Adipose tissue (tissue), 3 donors: ENCODE data around the gene ADGRF1. TPM values are rescaled to one million over a fixed set of nuclear protein-coding genes. Genes with fewer than 3 reads are reported as not detected.

Experiments used
- H3K27ac ChIP-seq: one replicate; pipeline ENCODE4 v1.5.1; 2013; ENCODE audit warnings: low read depth, low read length
- WGBS, 3 donors: extraction: QIAGEN DNeasy Blood & Tissue Kit; methylation state at CpG; one replicate each; pipeline ENCODE4 v1.1.7; 2013; 5-methylcytosine and 5-hydroxymethylcytosine counted together
- polyA plus RNA-seq, 3 donors: library from polyadenylated mRNA; stranded (reverse); fragments of 200-250 nt; gene quantifications; one replicate each; pipeline ENCODE4 v1.2.3, GENCODE V29; 2013
- donor health status: healthy with polysubstance abuse.
- donor health status: Bipolar disorder and iron deficiency.
- donor health status: healthy.

The ADGRF1 gene
- polyA plus RNA-seq, 3 donors, result 0.13 to 0.22 (median 0.16) TPM

- H3K27ac ChIP-seq, result no peak overlapping the region
- WGBS, 3 donors, result 78 to 79% (median 78%) methylated on average over 5 of the region's 5 CpGs
Measured at GRCh38 chr6:46961711-46962110, 80.4 kb downstream of the ADGRF1 start.

GRCh38 chr6:46961232-46961631, 80.9 kb downstream of the ADGRF1 start:
- H3K27ac ChIP-seq, result no peak overlapping the region

- no peak overlapping the region for H3K27ac ChIP-seq
Measured at GRCh38 chr6:46959419-46959818, 82.7 kb downstream of the ADGRF1 start.

- no peak overlapping the region for H3K27ac ChIP-seq
- WGBS, 3 donors, result 92 to 95% (median 94%) methylated on average over 6 of the region's 6 CpGs
Measured at GRCh38 chr6:46956409-46956808, 85.7 kb downstream of the ADGRF1 start.

GRCh38 chr6:46954837-46955451, 87.2 kb downstream of the ADGRF1 start:
- WGBS, 3 donors, result 55 to 61% (median 56%) methylated on average over 4 of the region's 4 CpGs
- no peak overlapping the region for H3K27ac ChIP-seq

GRCh38 chr6:46953921-46954320, 88.2 kb downstream of the ADGRF1 start:
- H3K27ac ChIP-seq, result no peak overlapping the region
- 61 to 77% (median 63%) methylated on average over 4 of the region's 4 CpGs for WGBS, 3 donors

GRCh38 chr6:46949632-46950280, 92.4 kb downstream of the ADGRF1 start:
- H3K27ac ChIP-seq, result no peak overlapping the region
- 60 to 65% (median 65%) methylated on average over 8 of the region's 8 CpGs for WGBS, 3 donors

GRCh38 chr6:46948699-46949098, 93.4 kb downstream of the ADGRF1 start:
- H3K27ac ChIP-seq, result no peak overlapping the region
- WGBS, 3 donors, result 70 to 84% (median 71%) methylated on average over 8 of the region's 8 CpGs

Other genes starting within 250 kb of the ADGRF1 start
- gene MEP1A, start 248.9 kb downstream of the ADGRF1 start, polyA plus RNA-seq, result under 1 TPM in 2 of 3 donors, not detected in 1; 0.05 to 0.09 TPM
- 10 to 100 TPM in 2 of 3 donors, 1 to 10 TPM in 1; 5.8 to 47.7 (median 21.3) TPM for gene ADGRF5, start 120.4 kb downstream of the ADGRF1 start, polyA plus RNA-seq